ENCODE data around the gene BEND7.
"Not testable (repeated sequence)": the region's sequence is repeated elsewhere in the genome, so short reads cannot be mapped to it uniquely, and the experiment has no call there.

The BEND7 gene

GRCh38 chr10:13481690-13482089 lies 47.1 kb downstream of the BEND7 start:
- no peak for DNase-seq (ENCODE audit: low read depth)

- no peak for DNase-seq (ENCODE audit: low read depth)
These were observed 53.7 kb downstream of the BEND7 start for GRCh38 chr10:13475124-13475523.

- DNase-seq (ENCODE audit: low read depth) = no peak
These were observed 54.8 kb downstream of the BEND7 start for GRCh38 chr10:13473986-13474385.

- no peak for DNase-seq (ENCODE audit: low read depth)
These were observed 56.5 kb downstream of the BEND7 start for GRCh38 chr10:13472359-13472758.

GRCh38 chr10:13470270-13470669 lies 58.5 kb downstream of the BEND7 start:
- no peak for DNase-seq (ENCODE audit: low read depth)

- no peak for DNase-seq (ENCODE audit: low read depth)
These were observed 66.3 kb downstream of the BEND7 start for GRCh38 chr10:13462551-13462950.

- DNase-seq (ENCODE audit: low read depth) = no peak
These were observed 70.2 kb downstream of the BEND7 start for GRCh38 chr10:13458687-13459012.

GRCh38 chr10:13457958-13458686 lies 70.7 kb downstream of the BEND7 start:
- DNase-seq (ENCODE audit: low read depth) = no peak

- no peak for DNase-seq (ENCODE audit: low read depth)
These were observed 74.9 kb downstream of the BEND7 start for GRCh38 chr10:13453896-13454295.

- DNase-seq (ENCODE audit: low read depth) = no peak
These were observed 78.7 kb downstream of the BEND7 start for GRCh38 chr10:13450069-13450468.

- no peak for DNase-seq (ENCODE audit: low read depth)
These were observed 79.5 kb downstream of the BEND7 start for GRCh38 chr10:13449296-13449695.

- no peak for DNase-seq (ENCODE audit: low read depth)
These were observed 80.6 kb downstream of the BEND7 start for GRCh38 chr10:13448216-13448615.

- DNase-seq (ENCODE audit: low read depth) = no peak
These were observed 83.0 kb downstream of the BEND7 start for GRCh38 chr10:13445656-13446400.

- no peak for DNase-seq (ENCODE audit: low read depth)
These were observed 87.3 kb downstream of the BEND7 start for GRCh38 chr10:13441476-13441875.

- peak; percentile 43 for DNase-seq (ENCODE audit: low read depth)
These were observed 88.4 kb downstream of the BEND7 start for GRCh38 chr10:13440185-13441061.

GRCh38 chr10:13439313-13440184 lies 89.3 kb downstream of the BEND7 start:
- no peak for DNase-seq (ENCODE audit: low read depth)

- DNase-seq (ENCODE audit: low read depth) = no peak
These were observed 91.7 kb downstream of the BEND7 start for GRCh38 chr10:13437026-13437555.

GRCh38 chr10:13427943-13428342 lies 100.9 kb downstream of the BEND7 start:
- DNase-seq (ENCODE audit: low read depth) = not testable (repeated sequence)

GRCh38 chr10:13425397-13425796 lies 103.4 kb downstream of the BEND7 start:
- DNase-seq (ENCODE audit: low read depth) = no peak

- no peak for DNase-seq (ENCODE audit: low read depth)
These were observed 106.0 kb downstream of the BEND7 start for GRCh38 chr10:13422800-13423199.

- DNase-seq (ENCODE audit: low read depth) = no peak
These were observed 107.4 kb downstream of the BEND7 start for GRCh38 chr10:13421382-13421917.
